Ecto neural progenitor cell (in vitro differentiated cells): ENCODE data around the gene YJEFN3.

Experiments
- DNase-seq: peaks from one replicate; pipeline ENCODE4 v3.0.0-alpha.2; 2018; ENCODE audit warnings: low spot score

The YJEFN3 gene

GRCh38 chr19:19528721-19529490 lies at the start of gene YJEFN3:
Gene YJEFN3 (plus strand): TSS chr19:19528911. CDS start chr19:19528933, 22 bp downstream.
- DNase-seq: peak; percentile 78

GRCh38 chr19:19480688-19481087 lies 48.0 kb upstream of the YJEFN3 start:
- DNase-seq: no peak

GRCh38 chr19:19482809-19483596 lies 45.7 kb upstream of the YJEFN3 start:
- no peak for DNase-seq

GRCh38 chr19:19485161-19485997 lies 43.3 kb upstream of the YJEFN3 start:
- no peak for DNase-seq

- no peak for DNase-seq
Measured at GRCh38 chr19:19485998-19486290, 42.8 kb upstream of the YJEFN3 start.

- no peak for DNase-seq
Measured at GRCh38 chr19:19486343-19487076, 42.2 kb upstream of the YJEFN3 start.

GRCh38 chr19:19487077-19487949 lies 41.4 kb upstream of the YJEFN3 start:
- no peak for DNase-seq

- DNase-seq: no peak
Measured at GRCh38 chr19:19487950-19488874, 40.5 kb upstream of the YJEFN3 start.

GRCh38 chr19:19488875-19489690 lies 39.6 kb upstream of the YJEFN3 start:
- peak; percentile 82 for DNase-seq

GRCh38 chr19:19489804-19490204 lies 38.9 kb upstream of the YJEFN3 start:
- no peak for DNase-seq

- peak; percentile 83 for DNase-seq
Measured at GRCh38 chr19:19490214-19490968, 38.3 kb upstream of the YJEFN3 start.

- no peak for DNase-seq
Measured at GRCh38 chr19:19491321-19492025, 37.2 kb upstream of the YJEFN3 start.

GRCh38 chr19:19492026-19492610 lies 36.6 kb upstream of the YJEFN3 start:
- DNase-seq: no peak

- no peak for DNase-seq
Measured at GRCh38 chr19:19493841-19494546, 34.7 kb upstream of the YJEFN3 start.

- no peak for DNase-seq
Measured at GRCh38 chr19:19495614-19496603, 32.8 kb upstream of the YJEFN3 start.
